ENCODE results near the gene CNKSR3. TPM values are rescaled to one million over a fixed set of nuclear protein-coding genes. Genes with fewer than 3 reads are reported as not detected.

Gene CNKSR3
- total RNA-seq, 1 experiment from 2014 or later = 5.6 TPM

- Histone ChIP-seq H4K8ac (replicated peaks; ENCODE audit: insufficient read length, low read depth, low read length) (no peak overlapping the region), H3K9ac (ENCODE audit: extremely low read depth, insufficient read length, low read length) (no peak overlapping the region), H3K4me2 (ENCODE audit: insufficient read depth, insufficient read length, low read length) (no peak overlapping the region), H3K23me2 (ENCODE audit: insufficient read length, low read depth, low read length, poor library complexity, severe bottlenecking) (no peaks in the 10 kb centered on the region), H3K56ac (ENCODE audit: insufficient read length, low read depth, low read length) (no peak overlapping the region), H3T11ph (ENCODE audit: low read length) (no peak overlapping the region), H3K4ac (ENCODE audit: low read depth, low read length) (no peak overlapping the region), H2AFZ (ENCODE audit: low read length) (no peak overlapping the region), H2BK120ac (ENCODE audit: low read depth, low read length, poor library complexity, severe bottlenecking) (no peak overlapping the region), H3K14ac (ENCODE audit: insufficient read depth, low read length) (no peak overlapping the region), H4K91ac (ENCODE audit: insufficient read length, low read depth, low read length) (no peak overlapping the region), H4K20me1 (ENCODE audit: control insufficient read depth, insufficient read depth, insufficient read length) (peaks cover 2% of the 10 kb centered on the region), H3K79me2 (ENCODE audit: insufficient read depth, low read length) (no peaks in the 10 kb centered on the region), H3K18ac (ENCODE audit: insufficient read length, low read depth, low read length) (no peak overlapping the region), H2BK12ac (ENCODE audit: insufficient read length, low read depth, low read length) (no peak overlapping the region), H2BK20ac (ENCODE audit: low read depth, low read length, poor library complexity, severe bottlenecking) (no peak overlapping the region), H2BK15ac (ENCODE audit: low read depth, low read length) (no peak overlapping the region), H3K4me1 (ENCODE audit: insufficient read depth, low read length) (no peaks in the 10 kb centered on the region), H2AK5ac (ENCODE audit: insufficient read length, low read length) (no peak overlapping the region), H3K9me3 (ENCODE audit: control insufficient read depth, low read depth, low read length) (no peaks in the 10 kb centered on the region), H3K27me3 (ENCODE audit: insufficient read depth, low read length) (no peaks in the 10 kb centered on the region), H4K5ac (ENCODE audit: insufficient read length, low read depth, low read length) (no peak overlapping the region), H3K23ac (ENCODE audit: insufficient read length, low read depth, low read length) (no peak overlapping the region), H3K27ac (ENCODE audit: insufficient read length, low read depth, low read length) (no peak overlapping the region), H3K79me1 (ENCODE audit: insufficient read depth, low read depth, low read length, poor library complexity, severe bottlenecking) (no peaks in the 10 kb centered on the region), H2BK5ac (ENCODE audit: insufficient read length, low read length) (no peak overlapping the region)
- Mint-ChIP-seq H3K36me3 (ENCODE audit: insufficient read depth in 1 of 3, low read depth in 3 of 3) (no peaks in the 10 kb centered on the region; a peak in 1 of 7 replicates), H3K4me1 (peaks cover 11 to 16% of the 10 kb centered on the region in 2 experiments), H3K27ac (no peak overlapping the region), H3K4me3 (no peak overlapping the region), H3K27me3 (ENCODE audit: low read depth) (no peaks in the 10 kb centered on the region), H3K9me3 (no peaks in the 10 kb centered on the region)
- no peak for TF ChIP-seq CTCF (conservative IDR thresholded peaks at IDR 0.05)
- DNase-seq = no peak
- WGBS (ENCODE audit: extremely low coverage, insufficient read length, low lambda C conversion rate) = no CpG with 5 or more reads among the region's 1 CpG
These were observed 31.8 kb downstream of the CNKSR3 start for GRCh38 chr6:154478701-154479060.

Data from H9 (cell line).